HEK293 (cell line): ENCODE data around the gene ZCCHC24.

Experiments used
- CTCF ChIA-PET: fragments of 350-600 bp; formaldehyde crosslinking; extraction: SDS; loops from one replicate; lab custom pipeline; 2021; ENCODE audit warnings: antibody characterized with exemption; lab: Yijun Ruan, JAX
- POLR2A ChIA-PET: fragments of 300-600 bp; formaldehyde crosslinking; extraction: SDS; loops from one replicate; lab custom pipeline; 2020; ENCODE audit warnings: antibody characterized with exemption, inconsistent platforms; lab: Yijun Ruan, JAX
- H3K27ac ChIP-seq: fragments of 200-500 bp; sonication (Bioruptor generic); 2 replicates; pipeline ENCODE4 v1.5.1; 2014; ENCODE audit warnings: low read depth, low read length, control low read depth, inconsistent platforms; ENCODE audit errors: extremely low read depth
- H3K36me3 ChIP-seq, 2 experiments: fragments of 200-500 bp in 1 of 2; sonication (Bioruptor generic) in 1 of 2; 1 replicate in 1 of 2; 2 replicates in 1 of 2; pipeline ENCODE4 v1.5.1; 2014 to 2017; ENCODE audit warnings: inconsistent platforms in 2 of 2, low read length in 2 of 2; ENCODE audit not compliant: control insufficient read depth in 2 of 2, insufficient read depth in 1 of 2
- H3K4me1 ChIP-seq: fragments of 200-500 bp; sonication (Bioruptor generic); 2 replicates; pipeline ENCODE4 v1.5.1; 2014; ENCODE audit warnings: mild to moderate bottlenecking, low read length, inconsistent platforms; ENCODE audit not compliant: control insufficient read depth, insufficient read depth
- H3K4me3 ChIP-seq: 2 replicates; pipeline ENCODE4 v1.5.1; 2011; ENCODE audit warnings: low read depth, mild to moderate bottlenecking, control low read depth, low read length, moderate library complexity
- H3K9me3 ChIP-seq: fragments of 200-500 bp; sonication (Bioruptor generic); 2 replicates; pipeline ENCODE4 v1.5.1; 2014; ENCODE audit warnings: low read depth, low read length, inconsistent platforms; ENCODE audit not compliant: control insufficient read depth, insufficient read depth
- FEZF1 ChIP-seq: fragments of 450-650 bp; formaldehyde crosslinking; IDR thresholded peaks from 2 replicates; pipeline ENCODE4 v1.5.1; 2016; ENCODE audit warnings: missing biosample characterization, missing genetic modification characterization
- KLF7 ChIP-seq: fragments of 450-650 bp; formaldehyde crosslinking; IDR thresholded peaks from 2 replicates; pipeline ENCODE4 v1.5.1; 2016; ENCODE audit warnings: missing biosample characterization, missing genetic modification characterization, borderline replicate concordance
- MYNN ChIP-seq: fragments of 450-650 bp; formaldehyde crosslinking; IDR thresholded peaks from 2 replicates; pipeline ENCODE4 v1.5.1; 2016; ENCODE audit warnings: missing biosample characterization, missing genetic modification characterization, borderline replicate concordance
- MZF1 ChIP-seq: fragments of 450-650 bp; formaldehyde crosslinking; IDR thresholded peaks from 2 replicates; pipeline ENCODE4 v1.5.1; 2017; ENCODE audit warnings: missing biosample characterization, missing genetic modification characterization, borderline replicate concordance
- SETDB1 ChIP-seq: IDR thresholded peaks from one replicate; pipeline ENCODE4 v1.6.1; 2017; ENCODE audit warnings: mild to moderate bottlenecking, low read length, moderate library complexity, mixed read lengths; ENCODE audit not compliant: insufficient read length
- YY1 ChIP-seq: fragments of 450-650 bp; formaldehyde crosslinking; IDR thresholded peaks from 2 replicates; pipeline ENCODE4 v1.5.1; 2018; ENCODE audit warnings: missing biosample characterization, missing genetic modification characterization
- ZBTB20 ChIP-seq: fragments of 450-650 bp; formaldehyde crosslinking; IDR thresholded peaks from 2 replicates; pipeline ENCODE4 v1.5.1; 2016; ENCODE audit warnings: missing biosample characterization, missing genetic modification characterization
- ZFP69B ChIP-seq: fragments of 450-650 bp; formaldehyde crosslinking; IDR thresholded peaks from 2 replicates; pipeline ENCODE4 v1.5.1; 2016; ENCODE audit warnings: missing biosample characterization, missing genetic modification characterization
- ZNF132 ChIP-seq: fragments of 450-650 bp; formaldehyde crosslinking; IDR thresholded peaks from 2 replicates; pipeline ENCODE4 v1.5.1; 2017; ENCODE audit warnings: missing biosample characterization, missing genetic modification characterization, borderline replicate concordance
- ZNF133 ChIP-seq: fragments of 450-650 bp; formaldehyde crosslinking; IDR thresholded peaks from 2 replicates; pipeline ENCODE4 v1.5.1; 2016; ENCODE audit warnings: missing biosample characterization, missing genetic modification characterization
- ZNF155 ChIP-seq: fragments of 450-650 bp; formaldehyde crosslinking; IDR thresholded peaks from 2 replicates; pipeline ENCODE4 v1.5.1; 2016; ENCODE audit warnings: missing biosample characterization, missing genetic modification characterization
- ZNF24 ChIP-seq: fragments of 450-650 bp; formaldehyde crosslinking; IDR thresholded peaks from 2 replicates; pipeline ENCODE4 v1.5.1; 2016; ENCODE audit warnings: missing biosample characterization, missing genetic modification characterization
- ZNF248 ChIP-seq: fragments of 450-650 bp; formaldehyde crosslinking; IDR thresholded peaks from 2 replicates; pipeline ENCODE4 v1.5.1; 2017; ENCODE audit warnings: missing biosample characterization, missing genetic modification characterization
- ZNF324 ChIP-seq: fragments of 450-650 bp; formaldehyde crosslinking; IDR thresholded peaks from 2 replicates; pipeline ENCODE4 v1.5.1; 2016; ENCODE audit warnings: missing biosample characterization, missing genetic modification characterization
- ZNF416 ChIP-seq: fragments of 450-650 bp; formaldehyde crosslinking; IDR thresholded peaks from 2 replicates; pipeline ENCODE4 v1.5.1; 2016; ENCODE audit warnings: missing biosample characterization, missing genetic modification characterization
- ZNF433 ChIP-seq: fragments of 450-650 bp; formaldehyde crosslinking; IDR thresholded peaks from 2 replicates; pipeline ENCODE4 v1.5.1; 2016; ENCODE audit warnings: missing biosample characterization, missing genetic modification characterization, low read depth
- ZNF514 ChIP-seq: fragments of 450-650 bp; formaldehyde crosslinking; IDR thresholded peaks from 2 replicates; pipeline ENCODE4 v1.5.1; 2016; ENCODE audit warnings: missing biosample characterization, missing genetic modification characterization
- ZNF548 ChIP-seq: fragments of 450-650 bp; formaldehyde crosslinking; IDR thresholded peaks from 2 replicates; pipeline ENCODE4 v1.5.1; 2016; ENCODE audit warnings: missing biosample characterization, missing genetic modification characterization
- ZNF549 ChIP-seq: fragments of 450-650 bp; IDR thresholded peaks from 2 replicates; pipeline ENCODE4 v1.5.1; 2018; ENCODE audit warnings: missing biosample characterization, missing genetic modification characterization, mild to moderate bottlenecking, inconsistent platforms, moderate library complexity
- ZNF558 ChIP-seq: fragments of 450-650 bp; formaldehyde crosslinking; IDR thresholded peaks from 2 replicates; pipeline ENCODE4 v1.5.1; 2016; ENCODE audit warnings: missing biosample characterization, missing genetic modification characterization
- ZNF596 ChIP-seq: fragments of 450-650 bp; IDR thresholded peaks from 2 replicates; pipeline ENCODE4 v1.5.0; 2018; ENCODE audit warnings: missing biosample characterization, mild to moderate bottlenecking, missing genetic modification characterization, moderate library complexity
- ZNF654 ChIP-seq: fragments of 450-650 bp; formaldehyde crosslinking; IDR thresholded peaks from 2 replicates; pipeline ENCODE4 v1.5.1; 2016; ENCODE audit warnings: low read depth, missing biosample characterization, missing genetic modification characterization
- ZNF776 ChIP-seq: fragments of 450-650 bp; formaldehyde crosslinking; IDR thresholded peaks from 2 replicates; pipeline ENCODE4 v1.5.0; 2017; ENCODE audit warnings: missing biosample characterization, missing genetic modification characterization, borderline replicate concordance
- TF ChIP-seq, protein P1 (sequence below): fragments of 450-650 bp; formaldehyde crosslinking; IDR thresholded peaks from 2 replicates; pipeline ENCODE4; 2016; ENCODE audit warnings: missing biosample characterization, missing genetic modification characterization
- TF ChIP-seq, protein P2 (sequence below): fragments of 450-650 bp; formaldehyde crosslinking; IDR thresholded peaks from 2 replicates; pipeline ENCODE4 v1.5.1; 2017; ENCODE audit warnings: missing biosample characterization, missing genetic modification characterization
- TF ChIP-seq, protein P3 (sequence below): fragments of 450-650 bp; formaldehyde crosslinking; IDR thresholded peaks from 2 replicates; pipeline ENCODE4 v1.5.1; 2016; ENCODE audit warnings: missing biosample characterization, missing genetic modification characterization
- TF ChIP-seq, protein P4 (sequence below): fragments of 450-650 bp; formaldehyde crosslinking; IDR thresholded peaks from 2 replicates; pipeline ENCODE4 v1.5.1; 2016; ENCODE audit warnings: missing biosample characterization, missing genetic modification characterization
- TF ChIP-seq, protein P5 (sequence below): fragments of 450-650 bp; formaldehyde crosslinking; IDR thresholded peaks from 2 replicates; pipeline ENCODE4 v1.5.1; 2016; ENCODE audit warnings: missing biosample characterization, missing genetic modification characterization, borderline replicate concordance

Gene ZCCHC24

DNA sequence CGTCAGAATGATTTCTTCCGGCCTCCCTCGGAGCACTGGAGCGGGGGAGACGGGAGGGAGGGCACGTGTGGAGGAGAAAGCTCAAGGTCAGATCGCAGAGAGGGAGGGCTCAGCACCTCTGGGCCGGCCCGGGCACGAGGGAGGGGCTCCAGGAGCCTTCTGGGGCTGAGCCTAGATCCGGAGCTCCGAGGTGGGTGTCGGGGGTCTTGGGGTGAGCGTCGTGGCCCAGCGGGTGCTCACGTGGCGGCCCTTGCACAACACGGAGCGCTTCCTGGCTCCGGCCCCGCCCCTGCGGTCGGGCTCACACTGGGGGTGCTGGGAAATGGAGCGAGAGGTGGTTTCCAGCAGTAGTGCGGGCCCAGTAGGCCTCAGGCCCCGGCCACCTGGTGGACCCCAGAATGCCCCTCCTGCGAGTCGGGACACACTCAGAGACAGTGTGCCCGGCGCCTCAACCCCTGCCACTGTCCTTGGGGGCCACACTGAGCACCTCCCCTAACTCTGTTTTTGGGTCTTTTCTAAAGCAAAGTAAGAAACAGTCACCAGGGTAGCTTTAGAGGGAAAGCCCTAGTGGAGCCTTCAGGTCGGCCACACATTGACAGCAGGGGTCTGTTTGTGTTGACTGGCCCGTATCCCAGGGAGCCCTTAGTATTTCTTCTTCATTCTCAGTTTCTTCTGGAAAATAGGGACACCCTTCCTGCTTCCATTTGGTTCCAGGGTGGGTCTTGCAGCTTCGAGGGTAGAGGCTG is 97.4 kb downstream of the ZCCHC24 start (continued):
- TF ChIP-seq KLF7, result peak; percentile 64
- TF ChIP-seq ZBTB20 (tag by site-specific recombination), result peak; percentile 41; the same call in 1 of the 2 replicates

DNA sequence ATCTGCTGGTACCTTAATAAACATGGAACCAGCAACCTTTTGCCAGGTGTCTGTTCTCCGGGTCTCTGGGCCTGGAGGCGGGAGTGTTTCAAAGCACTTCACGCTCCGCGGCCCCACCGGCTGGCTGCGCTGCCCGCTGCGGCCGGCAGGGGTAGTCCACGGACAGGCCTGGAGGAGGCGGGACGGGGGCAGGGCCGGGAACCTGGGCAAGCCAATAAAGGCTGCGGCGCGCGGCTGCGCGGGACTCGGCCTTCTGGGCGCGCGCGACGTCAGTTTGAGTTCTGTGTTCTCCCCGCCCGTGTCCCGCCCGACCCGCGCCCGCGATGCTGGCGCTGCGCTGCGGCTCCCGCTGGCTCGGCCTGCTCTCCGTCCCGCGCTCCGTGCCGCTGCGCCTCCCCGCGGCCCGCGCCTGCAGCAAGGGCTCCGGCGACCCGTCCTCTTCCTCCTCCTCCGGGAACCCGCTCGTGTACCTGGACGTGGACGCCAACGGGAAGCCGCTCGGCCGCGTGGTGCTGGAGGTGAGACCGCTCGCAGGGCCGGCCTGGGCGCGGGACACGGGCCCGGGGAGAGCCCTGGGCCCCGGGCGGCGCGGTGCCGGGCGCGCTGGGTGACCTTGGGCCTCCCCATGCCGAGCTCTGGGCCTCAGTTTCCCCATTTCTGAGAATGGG is 98.1 kb downstream of the ZCCHC24 start, which contains the start of gene PPIF:
TSS of gene PPIF (plus strand) at position 244 of the 668 bp plus-strand sequence. CDS start at position 324, 80 bp downstream.
- Histone ChIP-seq H3K27ac (peak within 1 kb of the TSS; percentile 95), H3K4me3 (peak within 1 kb of the TSS; percentile 67), H3K36me3 (peaks cover 0 to 41% of the 10 kb centered on the region in 2 experiments; a peak in 1 of 3 replicates), H3K4me1 (no peaks in the 10 kb centered on the region), H3K9me3 (no peaks in the 10 kb centered on the region)
- ChIA-PET CTCF (interaction anchor here (0.7 to 2.6 kb wide), 9 partner anchors 10 to 28 kb away, joined by 3 to 8 read pairs (median 3); no protein-coding TSS in a partner anchor), POLR2A (interaction anchor here (0.9 to 2.4 kb wide), 5 partner anchors 8 to 140 kb away, joined by 4 to 12 read pairs (median 6); no protein-coding TSS in a partner anchor)
- TF ChIP-seq, protein P1, sequence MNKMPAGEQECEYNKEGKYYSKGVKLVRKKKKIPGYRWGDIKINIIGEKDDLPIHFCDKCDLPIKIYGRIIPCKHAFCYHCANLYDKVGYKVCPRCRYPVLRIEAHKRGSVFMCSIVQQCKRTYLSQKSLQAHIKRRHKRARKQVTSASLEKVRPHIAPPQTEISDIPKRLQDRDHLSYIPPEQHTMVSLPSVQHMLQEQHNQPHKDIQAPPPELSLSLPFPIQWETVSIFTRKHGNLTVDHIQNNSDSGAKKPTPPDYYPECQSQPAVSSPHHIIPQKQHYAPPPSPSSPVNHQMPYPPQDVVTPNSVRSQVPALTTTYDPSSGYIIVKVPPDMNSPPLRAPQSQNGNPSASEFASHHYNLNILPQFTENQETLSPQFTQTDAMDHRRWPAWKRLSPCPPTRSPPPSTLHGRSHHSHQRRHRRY (tag by site-specific recombination), result no peak
- TF ChIP-seq ZNF24 (tag by site-specific recombination) (no peak), ZNF133 (tag by site-specific recombination) (no peak), ZNF433 (tag by site-specific recombination) (no peak), ZNF132 (no peak), MYNN (tag by site-specific recombination) (no peak), ZNF416 (tag by site-specific recombination) (no peak), ZFP69B (peak; percentile 59; the same call in 1 of the 2 replicates), ZNF155 (no peak), SETDB1 (no peak), ZNF654 (tag by site-specific recombination) (no peak), ZNF324 (tag by site-specific recombination) (0 out of 2 replicates have a peak, but pooled peaks have one; percentile 27), ZNF596 (tag by site-specific recombination) (0 out of 2 replicates have a peak, but pooled peaks have one; percentile 26), ZNF776 (tag by site-specific recombination) (no peak), ZNF558 (tag by site-specific recombination) (no peak), ZNF514 (tag by site-specific recombination) (no peak), YY1 (tag by site-specific recombination) (peak; percentile 29; the same call in 1 of the 2 replicates), ZNF248 (tag by site-specific recombination) (no peak), FEZF1 (tag by site-specific recombination) (no peak), ZNF549 (tag by site-specific recombination) (0 out of 2 replicates have a peak, but pooled peaks have one; percentile 21), ZNF548 (tag by site-specific recombination) (no peak), MZF1 (tag by site-specific recombination) (no peak)
- TF ChIP-seq, protein P2, sequence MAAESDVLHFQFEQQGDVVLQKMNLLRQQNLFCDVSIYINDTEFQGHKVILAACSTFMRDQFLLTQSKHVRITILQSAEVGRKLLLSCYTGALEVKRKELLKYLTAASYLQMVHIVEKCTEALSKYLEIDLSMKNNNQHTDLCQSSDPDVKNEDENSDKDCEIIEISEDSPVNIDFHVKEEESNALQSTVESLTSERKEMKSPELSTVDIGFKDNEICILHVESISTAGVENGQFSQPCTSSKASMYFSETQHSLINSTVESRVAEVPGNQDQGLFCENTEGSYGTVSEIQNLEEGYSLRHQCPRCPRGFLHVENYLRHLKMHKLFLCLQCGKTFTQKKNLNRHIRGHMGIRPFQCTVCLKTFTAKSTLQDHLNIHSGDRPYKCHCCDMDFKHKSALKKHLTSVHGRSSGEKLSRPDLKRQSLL (tag by site-specific recombination), result no peak
- TF ChIP-seq, protein P3, sequence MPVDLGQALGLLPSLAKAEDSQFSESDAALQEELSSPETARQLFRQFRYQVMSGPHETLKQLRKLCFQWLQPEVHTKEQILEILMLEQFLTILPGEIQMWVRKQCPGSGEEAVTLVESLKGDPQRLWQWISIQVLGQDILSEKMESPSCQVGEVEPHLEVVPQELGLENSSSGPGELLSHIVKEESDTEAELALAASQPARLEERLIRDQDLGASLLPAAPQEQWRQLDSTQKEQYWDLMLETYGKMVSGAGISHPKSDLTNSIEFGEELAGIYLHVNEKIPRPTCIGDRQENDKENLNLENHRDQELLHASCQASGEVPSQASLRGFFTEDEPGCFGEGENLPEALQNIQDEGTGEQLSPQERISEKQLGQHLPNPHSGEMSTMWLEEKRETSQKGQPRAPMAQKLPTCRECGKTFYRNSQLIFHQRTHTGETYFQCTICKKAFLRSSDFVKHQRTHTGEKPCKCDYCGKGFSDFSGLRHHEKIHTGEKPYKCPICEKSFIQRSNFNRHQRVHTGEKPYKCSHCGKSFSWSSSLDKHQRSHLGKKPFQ, result no peak
- TF ChIP-seq, protein P4, sequence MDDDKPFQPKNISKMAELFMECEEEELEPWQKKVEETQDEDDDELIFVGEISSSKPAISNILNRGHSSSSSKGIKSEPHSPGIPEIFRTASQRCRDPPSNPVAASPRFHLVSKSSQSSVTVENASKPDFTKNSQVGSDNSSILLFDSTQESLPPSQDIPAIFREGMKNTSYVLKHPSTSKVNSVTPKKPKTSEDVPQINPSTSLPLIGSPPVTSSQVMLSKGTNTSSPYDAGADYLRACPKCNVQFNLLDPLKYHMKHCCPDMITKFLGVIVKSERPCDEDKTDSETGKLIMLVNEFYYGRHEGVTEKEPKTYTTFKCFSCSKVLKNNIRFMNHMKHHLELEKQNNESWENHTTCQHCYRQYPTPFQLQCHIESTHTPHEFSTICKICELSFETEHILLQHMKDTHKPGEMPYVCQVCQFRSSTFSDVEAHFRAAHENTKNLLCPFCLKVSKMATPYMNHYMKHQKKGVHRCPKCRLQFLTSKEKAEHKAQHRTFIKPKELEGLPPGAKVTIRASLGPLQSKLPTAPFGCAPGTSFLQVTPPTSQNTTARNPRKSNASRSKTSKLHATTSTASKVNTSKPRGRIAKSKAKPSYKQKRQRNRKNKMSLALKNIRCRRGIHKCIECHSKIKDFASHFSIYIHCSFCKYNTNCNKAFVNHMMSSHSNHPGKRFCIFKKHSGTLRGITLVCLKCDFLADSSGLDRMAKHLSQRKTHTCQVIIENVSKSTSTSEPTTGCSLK (tag by site-specific recombination), result no peak
- TF ChIP-seq, protein P5, sequence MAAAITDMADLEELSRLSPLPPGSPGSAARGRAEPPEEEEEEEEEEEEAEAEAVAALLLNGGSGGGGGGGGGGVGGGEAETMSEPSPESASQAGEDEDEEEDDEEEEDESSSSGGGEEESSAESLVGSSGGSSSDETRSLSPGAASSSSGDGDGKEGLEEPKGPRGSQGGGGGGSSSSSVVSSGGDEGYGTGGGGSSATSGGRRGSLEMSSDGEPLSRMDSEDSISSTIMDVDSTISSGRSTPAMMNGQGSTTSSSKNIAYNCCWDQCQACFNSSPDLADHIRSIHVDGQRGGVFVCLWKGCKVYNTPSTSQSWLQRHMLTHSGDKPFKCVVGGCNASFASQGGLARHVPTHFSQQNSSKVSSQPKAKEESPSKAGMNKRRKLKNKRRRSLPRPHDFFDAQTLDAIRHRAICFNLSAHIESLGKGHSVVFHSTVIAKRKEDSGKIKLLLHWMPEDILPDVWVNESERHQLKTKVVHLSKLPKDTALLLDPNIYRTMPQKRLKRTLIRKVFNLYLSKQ (tag by site-specific recombination), result no peak
